ENCODE data around the gene HNRNPA3.

HNRNPA3 gene

DNA sequence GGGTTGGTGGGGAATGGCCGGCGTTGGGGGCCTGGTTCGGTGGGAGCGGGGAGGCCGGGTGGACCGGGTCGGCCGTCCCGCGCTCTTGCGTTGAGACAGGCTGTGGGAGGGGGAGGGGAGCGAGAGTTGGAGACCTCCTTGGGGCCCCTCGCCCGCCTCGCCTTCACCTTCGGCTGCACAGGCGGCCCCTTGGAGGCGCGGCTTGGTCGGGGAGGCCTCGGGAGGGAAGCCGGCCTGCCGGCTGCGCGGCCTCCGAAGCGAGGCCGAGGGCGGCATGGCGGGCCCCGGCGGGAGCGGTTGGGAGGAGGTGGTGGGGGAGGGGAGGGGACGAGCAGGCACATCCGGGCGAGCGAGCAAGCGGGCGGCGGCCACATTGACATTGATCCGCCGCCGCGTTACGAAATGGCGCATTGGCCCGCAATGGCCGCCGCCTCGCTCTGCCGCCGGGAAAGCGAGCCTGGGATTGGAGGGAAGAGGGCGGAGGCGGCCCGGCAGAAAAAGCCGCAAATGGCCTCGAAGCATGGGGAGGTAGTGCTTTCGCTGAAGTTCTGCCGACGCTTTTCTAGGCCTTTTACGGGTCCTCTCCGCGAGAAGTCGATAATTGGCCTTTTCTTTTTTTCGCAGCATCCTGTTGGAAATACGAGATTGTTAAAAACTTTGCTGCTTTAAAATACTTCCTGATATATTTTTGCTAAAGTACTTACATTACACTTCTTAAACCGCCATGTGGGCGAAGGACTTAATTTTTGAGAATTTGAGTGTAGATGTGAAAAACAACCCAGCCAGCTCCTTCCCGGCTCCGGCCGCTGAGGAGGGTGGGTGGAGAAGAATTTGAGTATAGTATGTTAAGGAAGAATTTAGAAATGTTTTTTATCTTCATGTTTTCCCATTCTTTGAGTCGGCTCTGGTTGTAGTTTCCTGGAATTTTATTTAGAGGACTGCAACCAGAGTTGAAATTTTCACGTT, 580 bp downstream of the HNRNPA3 start:
- ChIA-PET CTCF (interaction anchor here (0.6 to 1.7 kb wide), 4 partner anchors 36 to 203 kb away, joined by 3 to 7 read pairs (median 4); no protein-coding TSS in a partner anchor), POLR2A (interaction anchor here (0.7 to 1.7 kb wide), 6 partner anchors 9 to 178 kb away, joined by 3 to 23 read pairs (median 3); partner anchors contain the start of gene NFE2L2)
- H3K4me1 ChIP-seq (ENCODE audit: control insufficient read depth, insufficient read depth, low read length), result no peaks in the 10 kb centered on the region
- peaks cover 20 to 46% of the 10 kb centered on the region in 2 experiments for H3K36me3 ChIP-seq (ENCODE audit: control insufficient read depth in 2 of 2, insufficient read depth in 1 of 2, low read length in 2 of 2)
- H3K27ac ChIP-seq (ENCODE audit: extremely low read depth, low read depth, low read length), result peak overlapping the region; percentile 82
- H3K4me3 ChIP-seq (ENCODE audit: low read depth, low read length), result peak overlapping the region; percentile 93
- no peaks in the 10 kb centered on the region for H3K9me3 ChIP-seq (ENCODE audit: control insufficient read depth, insufficient read depth, low read depth, low read length)
- TF ChIP-seq ZNF791 (tag by site-specific recombination; IDR thresholded peaks at IDR 0.05) (no peak), KLF8 (tag by site-specific recombination; IDR thresholded peaks at IDR 0.05) (peak; percentile 48; the same call in 1 of the 2 replicates), EGR2 (tag by site-specific recombination; IDR thresholded peaks at IDR 0.05; ENCODE audit: low read depth) (peak; percentile 31; the same call in 1 of the 2 replicates), ZFP69B (tag by site-specific recombination; IDR thresholded peaks at IDR 0.05) (peak; percentile 61; the same call in 1 of the 2 replicates), ZNF2 (tag by site-specific recombination; IDR thresholded peaks at IDR 0.05) (0 out of 2 replicates have a peak, but pooled peaks have one; percentile 32), ZXDB (tag by site-specific recombination; IDR thresholded peaks at IDR 0.05) (peak; percentile 42), ZNF335 (tag by site-specific recombination; conservative IDR thresholded peaks at IDR 0.05) (peak; percentile 43; the same call in 1 of the 2 replicates), ZNF19 (tag by site-specific recombination; IDR thresholded peaks at IDR 0.05; ENCODE audit: low read depth) (no peak), GLIS2 (tag by site-specific recombination; IDR thresholded peaks at IDR 0.05) (peak; percentile 81), ZSCAN30 (tag by site-specific recombination; IDR thresholded peaks at IDR 0.05) (peak; percentile 90), ZNF76 (tag by site-specific recombination; IDR thresholded peaks at IDR 0.05; ENCODE audit: borderline replicate concordance, low read depth) (peak; percentile 67), ZNF292 (tag by site-specific recombination; IDR thresholded peaks at IDR 0.05; ENCODE audit: borderline replicate concordance, low read depth) (no peak), FEZF1 (tag by site-specific recombination; IDR thresholded peaks at IDR 0.05) (0 out of 2 replicates have a peak, but pooled peaks have one; percentile 36), SP2 (tag by site-specific recombination; IDR thresholded peaks at IDR 0.05) (peak; percentile 81)
- TF ChIP-seq, protein P1, sequence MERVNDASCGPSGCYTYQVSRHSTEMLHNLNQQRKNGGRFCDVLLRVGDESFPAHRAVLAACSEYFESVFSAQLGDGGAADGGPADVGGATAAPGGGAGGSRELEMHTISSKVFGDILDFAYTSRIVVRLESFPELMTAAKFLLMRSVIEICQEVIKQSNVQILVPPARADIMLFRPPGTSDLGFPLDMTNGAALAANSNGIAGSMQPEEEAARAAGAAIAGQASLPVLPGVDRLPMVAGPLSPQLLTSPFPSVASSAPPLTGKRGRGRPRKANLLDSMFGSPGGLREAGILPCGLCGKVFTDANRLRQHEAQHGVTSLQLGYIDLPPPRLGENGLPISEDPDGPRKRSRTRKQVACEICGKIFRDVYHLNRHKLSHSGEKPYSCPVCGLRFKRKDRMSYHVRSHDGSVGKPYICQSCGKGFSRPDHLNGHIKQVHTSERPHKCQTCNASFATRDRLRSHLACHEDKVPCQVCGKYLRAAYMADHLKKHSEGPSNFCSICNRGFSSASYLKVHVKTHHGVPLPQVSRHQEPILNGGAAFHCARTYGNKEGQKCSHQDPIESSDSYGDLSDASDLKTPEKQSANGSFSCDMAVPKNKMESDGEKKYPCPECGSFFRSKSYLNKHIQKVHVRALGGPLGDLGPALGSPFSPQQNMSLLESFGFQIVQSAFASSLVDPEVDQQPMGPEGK (tag by site-specific recombination; IDR thresholded peaks at IDR 0.05), result peak; percentile 69
- TF ChIP-seq, protein P2, sequence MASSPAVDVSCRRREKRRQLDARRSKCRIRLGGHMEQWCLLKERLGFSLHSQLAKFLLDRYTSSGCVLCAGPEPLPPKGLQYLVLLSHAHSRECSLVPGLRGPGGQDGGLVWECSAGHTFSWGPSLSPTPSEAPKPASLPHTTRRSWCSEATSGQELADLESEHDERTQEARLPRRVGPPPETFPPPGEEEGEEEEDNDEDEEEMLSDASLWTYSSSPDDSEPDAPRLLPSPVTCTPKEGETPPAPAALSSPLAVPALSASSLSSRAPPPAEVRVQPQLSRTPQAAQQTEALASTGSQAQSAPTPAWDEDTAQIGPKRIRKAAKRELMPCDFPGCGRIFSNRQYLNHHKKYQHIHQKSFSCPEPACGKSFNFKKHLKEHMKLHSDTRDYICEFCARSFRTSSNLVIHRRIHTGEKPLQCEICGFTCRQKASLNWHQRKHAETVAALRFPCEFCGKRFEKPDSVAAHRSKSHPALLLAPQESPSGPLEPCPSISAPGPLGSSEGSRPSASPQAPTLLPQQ (tag by site-specific recombination; IDR thresholded peaks at IDR 0.05), result peak; percentile 90
- TF ChIP-seq, protein P3, sequence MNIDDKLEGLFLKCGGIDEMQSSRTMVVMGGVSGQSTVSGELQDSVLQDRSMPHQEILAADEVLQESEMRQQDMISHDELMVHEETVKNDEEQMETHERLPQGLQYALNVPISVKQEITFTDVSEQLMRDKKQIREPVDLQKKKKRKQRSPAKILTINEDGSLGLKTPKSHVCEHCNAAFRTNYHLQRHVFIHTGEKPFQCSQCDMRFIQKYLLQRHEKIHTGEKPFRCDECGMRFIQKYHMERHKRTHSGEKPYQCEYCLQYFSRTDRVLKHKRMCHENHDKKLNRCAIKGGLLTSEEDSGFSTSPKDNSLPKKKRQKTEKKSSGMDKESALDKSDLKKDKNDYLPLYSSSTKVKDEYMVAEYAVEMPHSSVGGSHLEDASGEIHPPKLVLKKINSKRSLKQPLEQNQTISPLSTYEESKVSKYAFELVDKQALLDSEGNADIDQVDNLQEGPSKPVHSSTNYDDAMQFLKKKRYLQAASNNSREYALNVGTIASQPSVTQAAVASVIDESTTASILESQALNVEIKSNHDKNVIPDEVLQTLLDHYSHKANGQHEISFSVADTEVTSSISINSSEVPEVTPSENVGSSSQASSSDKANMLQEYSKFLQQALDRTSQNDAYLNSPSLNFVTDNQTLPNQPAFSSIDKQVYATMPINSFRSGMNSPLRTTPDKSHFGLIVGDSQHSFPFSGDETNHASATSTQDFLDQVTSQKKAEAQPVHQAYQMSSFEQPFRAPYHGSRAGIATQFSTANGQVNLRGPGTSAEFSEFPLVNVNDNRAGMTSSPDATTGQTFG (tag by site-specific recombination; IDR thresholded peaks at IDR 0.05; ENCODE audit: borderline replicate concordance), result no peak
- TF ChIP-seq, protein P4, sequence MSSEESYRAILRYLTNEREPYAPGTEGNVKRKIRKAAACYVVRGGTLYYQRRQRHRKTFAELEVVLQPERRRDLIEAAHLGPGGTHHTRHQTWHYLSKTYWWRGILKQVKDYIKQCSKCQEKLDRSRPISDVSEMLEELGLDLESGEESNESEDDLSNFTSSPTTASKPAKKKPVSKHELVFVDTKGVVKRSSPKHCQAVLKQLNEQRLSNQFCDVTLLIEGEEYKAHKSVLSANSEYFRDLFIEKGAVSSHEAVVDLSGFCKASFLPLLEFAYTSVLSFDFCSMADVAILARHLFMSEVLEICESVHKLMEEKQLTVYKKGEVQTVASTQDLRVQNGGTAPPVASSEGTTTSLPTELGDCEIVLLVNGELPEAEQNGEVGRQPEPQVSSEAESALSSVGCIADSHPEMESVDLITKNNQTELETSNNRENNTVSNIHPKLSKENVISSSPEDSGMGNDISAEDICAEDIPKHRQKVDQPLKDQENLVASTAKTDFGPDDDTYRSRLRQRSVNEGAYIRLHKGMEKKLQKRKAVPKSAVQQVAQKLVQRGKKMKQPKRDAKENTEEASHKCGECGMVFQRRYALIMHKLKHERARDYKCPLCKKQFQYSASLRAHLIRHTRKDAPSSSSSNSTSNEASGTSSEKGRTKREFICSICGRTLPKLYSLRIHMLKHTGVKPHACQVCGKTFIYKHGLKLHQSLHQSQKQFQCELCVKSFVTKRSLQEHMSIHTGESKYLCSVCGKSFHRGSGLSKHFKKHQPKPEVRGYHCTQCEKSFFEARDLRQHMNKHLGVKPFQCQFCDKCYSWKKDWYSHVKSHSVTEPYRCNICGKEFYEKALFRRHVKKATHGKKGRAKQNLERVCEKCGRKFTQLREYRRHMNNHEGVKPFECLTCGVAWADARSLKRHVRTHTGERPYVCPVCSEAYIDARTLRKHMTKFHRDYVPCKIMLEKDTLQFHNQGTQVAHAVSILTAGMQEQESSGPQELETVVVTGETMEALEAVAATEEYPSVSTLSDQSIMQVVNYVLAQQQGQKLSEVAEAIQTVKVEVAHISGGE (tag by site-specific recombination; conservative IDR thresholded peaks at IDR 0.05; ENCODE audit: low read depth), result peak; percentile 57
- TF ChIP-seq, protein P5, sequence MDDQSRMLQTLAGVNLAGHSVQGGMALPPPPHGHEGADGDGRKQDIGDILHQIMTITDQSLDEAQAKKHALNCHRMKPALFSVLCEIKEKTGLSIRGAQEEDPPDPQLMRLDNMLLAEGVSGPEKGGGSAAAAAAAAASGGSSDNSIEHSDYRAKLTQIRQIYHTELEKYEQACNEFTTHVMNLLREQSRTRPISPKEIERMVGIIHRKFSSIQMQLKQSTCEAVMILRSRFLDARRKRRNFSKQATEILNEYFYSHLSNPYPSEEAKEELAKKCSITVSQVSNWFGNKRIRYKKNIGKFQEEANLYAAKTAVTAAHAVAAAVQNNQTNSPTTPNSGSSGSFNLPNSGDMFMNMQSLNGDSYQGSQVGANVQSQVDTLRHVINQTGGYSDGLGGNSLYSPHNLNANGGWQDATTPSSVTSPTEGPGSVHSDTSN (CRISPR knock-in tag; IDR thresholded peaks at IDR 0.05), result no peak
- TF ChIP-seq, protein P6, sequence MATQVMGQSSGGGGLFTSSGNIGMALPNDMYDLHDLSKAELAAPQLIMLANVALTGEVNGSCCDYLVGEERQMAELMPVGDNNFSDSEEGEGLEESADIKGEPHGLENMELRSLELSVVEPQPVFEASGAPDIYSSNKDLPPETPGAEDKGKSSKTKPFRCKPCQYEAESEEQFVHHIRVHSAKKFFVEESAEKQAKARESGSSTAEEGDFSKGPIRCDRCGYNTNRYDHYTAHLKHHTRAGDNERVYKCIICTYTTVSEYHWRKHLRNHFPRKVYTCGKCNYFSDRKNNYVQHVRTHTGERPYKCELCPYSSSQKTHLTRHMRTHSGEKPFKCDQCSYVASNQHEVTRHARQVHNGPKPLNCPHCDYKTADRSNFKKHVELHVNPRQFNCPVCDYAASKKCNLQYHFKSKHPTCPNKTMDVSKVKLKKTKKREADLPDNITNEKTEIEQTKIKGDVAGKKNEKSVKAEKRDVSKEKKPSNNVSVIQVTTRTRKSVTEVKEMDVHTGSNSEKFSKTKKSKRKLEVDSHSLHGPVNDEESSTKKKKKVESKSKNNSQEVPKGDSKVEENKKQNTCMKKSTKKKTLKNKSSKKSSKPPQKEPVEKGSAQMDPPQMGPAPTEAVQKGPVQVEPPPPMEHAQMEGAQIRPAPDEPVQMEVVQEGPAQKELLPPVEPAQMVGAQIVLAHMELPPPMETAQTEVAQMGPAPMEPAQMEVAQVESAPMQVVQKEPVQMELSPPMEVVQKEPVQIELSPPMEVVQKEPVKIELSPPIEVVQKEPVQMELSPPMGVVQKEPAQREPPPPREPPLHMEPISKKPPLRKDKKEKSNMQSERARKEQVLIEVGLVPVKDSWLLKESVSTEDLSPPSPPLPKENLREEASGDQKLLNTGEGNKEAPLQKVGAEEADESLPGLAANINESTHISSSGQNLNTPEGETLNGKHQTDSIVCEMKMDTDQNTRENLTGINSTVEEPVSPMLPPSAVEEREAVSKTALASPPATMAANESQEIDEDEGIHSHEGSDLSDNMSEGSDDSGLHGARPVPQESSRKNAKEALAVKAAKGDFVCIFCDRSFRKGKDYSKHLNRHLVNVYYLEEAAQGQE (tag by site-specific recombination; IDR thresholded peaks at IDR 0.05), result no peak
